HG02642 (cell line): Measurements from ENCODE around the gene IQCM.

Experiments used
- ATAC-seq: cut with Tn5 transposase; IDR thresholded peaks from one replicate; pipeline ENCODE4 v1.9.1; 2021; ENCODE audit warnings: mild to moderate bottlenecking; ENCODE audit not compliant: unreplicated experiment, poor library complexity

IQCM gene

GRCh38 chr4:149815743-149816142 lies at the start of gene IQCM:
TSS of gene IQCM (minus strand) at chr4:149815843. CDS start at chr4:149742691, 73,152 bp downstream.
- no peak for ATAC-seq

GRCh38 chr4:149857446-149857845 lies 41.8 kb upstream of the IQCM start:
- ATAC-seq = no peak

- no peak for ATAC-seq
Measured at GRCh38 chr4:149845743-149846142, 30.1 kb upstream of the IQCM start.

- ATAC-seq = no peak
Measured at GRCh38 chr4:149841686-149842085, 26.0 kb upstream of the IQCM start.

GRCh38 chr4:149838036-149838435 lies 22.4 kb upstream of the IQCM start:
- no peak for ATAC-seq

- no peak for ATAC-seq
Measured at GRCh38 chr4:149836546-149836945, 20.9 kb upstream of the IQCM start.

GRCh38 chr4:149835280-149835679 lies 19.6 kb upstream of the IQCM start:
- ATAC-seq = no peak

- no peak for ATAC-seq
Measured at GRCh38 chr4:149831656-149832208, 16.1 kb upstream of the IQCM start.

GRCh38 chr4:149830823-149831222 lies 15.2 kb upstream of the IQCM start:
- no peak for ATAC-seq

- ATAC-seq = no peak
Measured at GRCh38 chr4:149825336-149825735, 9.7 kb upstream of the IQCM start.

GRCh38 chr4:149823769-149824221 lies 8.2 kb upstream of the IQCM start:
- no peak for ATAC-seq

- ATAC-seq = no peak
Measured at GRCh38 chr4:149801416-149801815, 14.2 kb downstream of the IQCM start.

- ATAC-seq = no peak
Measured at GRCh38 chr4:149799546-149799945, 16.1 kb downstream of the IQCM start.

GRCh38 chr4:149796381-149796780 lies 19.3 kb downstream of the IQCM start:
- no peak for ATAC-seq

GRCh38 chr4:149795256-149795655 lies 20.4 kb downstream of the IQCM start:
- no peak for ATAC-seq

- no peak for ATAC-seq
Measured at GRCh38 chr4:149794352-149794751, 21.3 kb downstream of the IQCM start.

- ATAC-seq = no peak
Measured at GRCh38 chr4:149793459-149793858, 22.2 kb downstream of the IQCM start.

GRCh38 chr4:149791851-149792250 lies 23.8 kb downstream of the IQCM start:
- no peak for ATAC-seq

GRCh38 chr4:149790172-149790907 lies 25.3 kb downstream of the IQCM start:
- ATAC-seq = no peak

- ATAC-seq = no peak
Measured at GRCh38 chr4:149788300-149788699, 27.3 kb downstream of the IQCM start.

- no peak for ATAC-seq
Measured at GRCh38 chr4:149785696-149786431, 29.8 kb downstream of the IQCM start.
